GM10266 (cell line): ENCODE data around the gene LRP2.

Source experiments
- DNase-seq: peaks from one replicate; pipeline ENCODE4 v3.0.0; 2012; ENCODE audit errors: extremely low spot score
- TF ChIP-seq, protein P1 (sequence below): IDR thresholded peaks from 2 replicates; pipeline ENCODE4 v1.5.1; 2012; ENCODE audit warnings: mild to moderate bottlenecking, low read depth; ENCODE audit not compliant: control insufficient read depth, insufficient read depth; ENCODE audit errors: missing control alignments

LRP2 gene

GRCh38 chr2:169230204-169230603 lies 132.1 kb downstream of the LRP2 start:
- TF ChIP-seq, protein P1, sequence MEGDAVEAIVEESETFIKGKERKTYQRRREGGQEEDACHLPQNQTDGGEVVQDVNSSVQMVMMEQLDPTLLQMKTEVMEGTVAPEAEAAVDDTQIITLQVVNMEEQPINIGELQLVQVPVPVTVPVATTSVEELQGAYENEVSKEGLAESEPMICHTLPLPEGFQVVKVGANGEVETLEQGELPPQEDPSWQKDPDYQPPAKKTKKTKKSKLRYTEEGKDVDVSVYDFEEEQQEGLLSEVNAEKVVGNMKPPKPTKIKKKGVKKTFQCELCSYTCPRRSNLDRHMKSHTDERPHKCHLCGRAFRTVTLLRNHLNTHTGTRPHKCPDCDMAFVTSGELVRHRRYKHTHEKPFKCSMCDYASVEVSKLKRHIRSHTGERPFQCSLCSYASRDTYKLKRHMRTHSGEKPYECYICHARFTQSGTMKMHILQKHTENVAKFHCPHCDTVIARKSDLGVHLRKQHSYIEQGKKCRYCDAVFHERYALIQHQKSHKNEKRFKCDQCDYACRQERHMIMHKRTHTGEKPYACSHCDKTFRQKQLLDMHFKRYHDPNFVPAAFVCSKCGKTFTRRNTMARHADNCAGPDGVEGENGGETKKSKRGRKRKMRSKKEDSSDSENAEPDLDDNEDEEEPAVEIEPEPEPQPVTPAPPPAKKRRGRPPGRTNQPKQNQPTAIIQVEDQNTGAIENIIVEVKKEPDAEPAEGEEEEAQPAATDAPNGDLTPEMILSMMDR = no peak
- no peak for DNase-seq

- DNase-seq = no peak
- TF ChIP-seq, protein P1 = no peak
Observed at GRCh38 chr2:169229590-169229989, 132.7 kb downstream of the LRP2 start.

DNA sequence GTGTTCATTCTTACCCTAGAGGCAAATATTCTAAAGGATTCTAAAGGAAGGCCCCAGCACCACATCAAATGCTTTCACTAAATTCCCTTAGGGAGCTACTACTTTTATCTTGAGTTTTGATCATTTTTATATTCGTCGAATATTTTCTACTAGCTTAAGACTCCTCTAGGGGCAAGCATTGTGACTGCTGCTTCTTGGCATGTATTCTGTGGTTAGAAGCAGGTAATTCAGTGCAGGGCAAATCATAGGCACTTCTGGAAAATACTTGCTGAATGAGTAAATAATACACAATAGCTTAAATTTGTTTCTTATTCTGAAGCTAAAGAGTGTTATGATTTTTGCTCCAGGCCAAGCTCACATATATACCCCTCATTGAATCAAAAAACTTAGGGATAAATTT lies 136.4 kb downstream of the LRP2 start:
- TF ChIP-seq, protein P1 = no peak
- no peak for DNase-seq

DNA sequence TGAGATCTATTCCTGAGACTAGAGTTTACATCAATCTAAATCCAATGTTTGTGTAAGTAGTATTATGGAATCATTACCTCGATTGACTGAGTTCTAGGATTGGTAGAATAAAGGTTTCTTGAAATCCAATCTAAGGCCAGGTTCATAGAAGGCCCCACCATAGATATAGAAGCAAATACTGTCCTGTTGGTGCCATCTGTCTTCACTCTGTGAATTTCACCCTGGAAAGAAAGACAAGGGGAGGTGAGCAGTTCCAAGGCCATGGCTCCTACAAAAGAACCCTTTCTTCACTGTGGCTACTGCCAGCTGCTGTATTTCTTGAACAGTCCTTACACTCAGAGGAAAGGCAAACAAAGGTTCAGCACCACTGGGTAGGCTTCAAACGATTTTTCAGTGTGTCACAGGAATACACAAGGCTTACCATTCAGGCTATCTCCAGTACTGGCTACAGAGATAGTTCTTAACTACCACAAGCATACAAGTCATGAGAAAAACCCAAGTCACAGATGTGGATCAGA lies 137.0 kb downstream of the LRP2 start:
- TF ChIP-seq, protein P1 = no peak
- DNase-seq = no peak

GRCh38 chr2:169222665-169223064 lies 139.7 kb downstream of the LRP2 start:
- TF ChIP-seq, protein P1 = no peak
- DNase-seq = no peak

- no peak for DNase-seq
- TF ChIP-seq, protein P1 = no peak
Observed at GRCh38 chr2:169221745-169222369, 140.5 kb downstream of the LRP2 start.

DNA sequence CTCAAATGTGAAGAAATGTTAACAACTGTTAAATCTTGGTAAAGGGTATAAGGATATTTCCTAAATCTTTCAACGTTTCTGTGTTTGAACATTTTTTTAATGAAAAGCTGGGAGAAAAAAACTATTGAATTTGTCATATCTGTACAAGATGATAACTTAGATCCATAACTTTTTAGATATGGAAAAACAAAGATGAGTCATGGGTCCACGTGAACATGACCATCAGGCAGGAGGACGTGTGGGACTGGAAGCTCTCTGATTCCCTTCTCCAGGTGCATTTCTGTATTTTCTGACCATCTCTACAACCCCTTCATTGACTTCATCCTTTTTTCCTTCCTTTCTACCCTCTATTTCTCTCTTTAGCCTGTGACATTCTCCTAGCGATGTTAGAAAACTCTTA lies 151.4 kb downstream of the LRP2 start:
- TF ChIP-seq, protein P1 = no peak
- no peak for DNase-seq
